ENCODE measurements around the gene IL22RA2.

- TF ChIP-seq CHD2 (IDR thresholded peaks at IDR 0.05; ENCODE audit: low read length, partially characterized antibody), result no peak
- TF ChIP-seq EP300 (IDR thresholded peaks at IDR 0.05; ENCODE audit: borderline replicate concordance in 1 of 2, low read depth in 1 of 2, low read length in 1 of 2), result no peak
- no peak for TF ChIP-seq TCF12 (IDR thresholded peaks at IDR 0.05)
- no peak for TF ChIP-seq EZH2phosphoT487 (IDR thresholded peaks at IDR 0.05; ENCODE audit: borderline replicate concordance, low read depth)
- TF ChIP-seq CTCF (IDR thresholded peaks at IDR 0.05), result no peak
- TF ChIP-seq MXI1 (IDR thresholded peaks at IDR 0.05; ENCODE audit: low read depth, low read length), result no peak
- no peak for TF ChIP-seq FOSL2 (IDR thresholded peaks at IDR 0.05; ENCODE audit: borderline replicate concordance, low read depth)
- no peak for TF ChIP-seq USF2 (IDR thresholded peaks at IDR 0.05; ENCODE audit: borderline replicate concordance, low read depth, low read length)
- no peak for TF ChIP-seq YY1 (IDR thresholded peaks at IDR 0.05; ENCODE audit: low read depth)
- no peak for TF ChIP-seq RAD21 (IDR thresholded peaks at IDR 0.05; ENCODE audit: low read length)
- TF ChIP-seq POLR2AphosphoS5 (IDR thresholded peaks at IDR 0.05; ENCODE audit: low read depth, low read length), result no peak
- TF ChIP-seq SMC3 (IDR thresholded peaks at IDR 0.05; ENCODE audit: low read depth, low read length), result no peak
Measured at GRCh38 chr6:137117581-137117980, 55.9 kb downstream of the IL22RA2 start.
